Stimulated activated CD8-positive, alpha-beta memory T cell treated with anti-CD3 and anti-CD28 coated beads, Interleukin-15, amount 100 ng/mL, for 4 hours (primary cell): ENCODE data around the gene DMD.
"Not testable (repeated sequence)": the region's sequence is repeated elsewhere in the genome, so short reads cannot be mapped to it uniquely, and the experiment has no call there.

ENCODE experiments used
- DNase-seq, 2 donors: peaks; one replicate each; pipeline ENCODE4 v3.0.0-alpha.2; 2020; ENCODE audit warnings: low read depth in 2 of 2

Gene DMD

DNA sequence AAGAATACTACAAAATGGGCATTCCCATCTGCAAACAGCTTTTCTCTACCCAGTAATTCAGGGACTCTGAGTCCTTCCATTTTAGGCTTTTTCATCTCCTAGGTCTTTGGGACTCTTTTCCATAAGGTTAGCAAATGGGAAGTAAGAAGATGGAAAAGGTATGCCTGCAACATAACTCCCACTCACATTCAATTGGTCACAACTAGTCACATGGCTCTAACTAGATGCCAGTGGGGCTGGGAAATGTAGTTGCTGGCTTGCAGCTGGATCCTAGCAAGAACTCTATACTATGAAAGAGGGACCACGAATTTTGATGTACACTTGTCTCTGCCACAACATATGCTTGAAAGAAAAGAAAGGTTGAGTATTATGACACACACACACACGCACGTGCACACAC, 1184.6 kb downstream of the DMD start:
- DNase-seq = no peak

DNA sequence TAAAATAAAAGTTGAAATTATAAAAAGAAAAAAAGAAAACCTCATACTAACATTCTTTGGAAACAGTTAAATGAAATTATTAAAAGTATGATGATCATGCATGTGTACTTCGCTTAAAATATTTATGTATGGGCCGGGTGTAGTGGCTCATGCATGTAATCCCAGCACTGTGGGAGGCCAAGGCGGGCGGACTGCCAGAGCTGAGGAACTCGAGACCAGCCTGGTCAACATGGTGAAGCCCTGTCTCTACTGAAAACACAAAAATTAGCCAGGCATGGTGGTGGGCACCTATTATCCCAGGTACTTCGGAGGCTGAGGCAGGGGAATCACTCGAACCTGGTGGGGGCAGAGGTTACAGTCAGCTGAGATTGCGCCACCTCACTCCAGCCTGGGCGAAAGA, 1187.3 kb downstream of the DMD start:
- DNase-seq = no peak

DNA sequence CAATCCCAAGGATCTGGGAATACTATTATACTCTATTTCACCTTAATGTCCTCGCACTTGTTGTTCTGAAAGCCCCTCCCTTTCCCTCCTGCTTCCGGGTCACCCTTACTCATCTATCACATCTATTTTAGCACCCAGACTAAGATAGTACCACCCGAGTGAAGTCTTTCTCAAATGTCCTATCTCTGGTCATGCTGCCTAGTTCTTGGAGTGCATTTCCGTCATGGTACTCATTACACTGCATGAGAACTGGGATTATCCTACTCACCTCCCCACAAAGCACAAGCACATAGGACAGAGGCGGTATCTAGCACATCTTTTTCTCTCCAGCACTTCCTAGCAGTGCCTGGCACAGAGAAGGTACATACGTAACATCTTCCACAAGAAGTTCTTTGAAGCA, 1195.2 kb downstream of the DMD start:
- DNase-seq = no peak

- no peak for DNase-seq
Observed at GRCh38 chrX:32010948-32011347, 1200.4 kb downstream of the DMD start.

GRCh38 chrX:32010212-32010611, 1201.1 kb downstream of the DMD start:
- no peak for DNase-seq

GRCh38 chrX:31993637-31994036, 1217.7 kb downstream of the DMD start:
- DNase-seq = no peak

GRCh38 chrX:31988975-31989374, 1222.4 kb downstream of the DMD start:
- DNase-seq = no peak

DNA sequence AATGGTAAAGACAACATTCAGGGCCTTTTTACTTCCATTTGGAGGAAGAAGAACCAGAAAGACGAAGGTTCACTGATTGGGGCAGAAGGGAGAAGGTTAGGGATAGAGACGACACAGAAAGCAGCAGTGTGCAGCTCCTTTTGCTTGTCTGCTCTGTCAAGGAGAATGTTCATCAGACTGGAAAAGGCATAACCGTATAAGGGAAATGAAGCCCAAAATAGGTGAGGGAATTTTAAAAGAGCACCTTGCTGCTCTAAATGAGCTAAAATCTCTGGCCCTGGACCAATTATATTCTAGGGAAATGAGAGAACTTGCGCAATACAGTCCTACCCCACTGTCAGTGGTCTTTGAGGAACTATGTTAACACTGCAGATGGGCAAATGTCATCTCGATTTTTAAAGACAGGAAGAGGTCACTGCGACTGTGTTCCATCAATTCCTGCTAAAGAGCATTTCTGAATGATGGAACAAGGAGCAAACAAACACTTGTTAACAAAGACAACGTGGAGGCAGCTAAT, 1229.7 kb downstream of the DMD start:
- no peak for DNase-seq

DNA sequence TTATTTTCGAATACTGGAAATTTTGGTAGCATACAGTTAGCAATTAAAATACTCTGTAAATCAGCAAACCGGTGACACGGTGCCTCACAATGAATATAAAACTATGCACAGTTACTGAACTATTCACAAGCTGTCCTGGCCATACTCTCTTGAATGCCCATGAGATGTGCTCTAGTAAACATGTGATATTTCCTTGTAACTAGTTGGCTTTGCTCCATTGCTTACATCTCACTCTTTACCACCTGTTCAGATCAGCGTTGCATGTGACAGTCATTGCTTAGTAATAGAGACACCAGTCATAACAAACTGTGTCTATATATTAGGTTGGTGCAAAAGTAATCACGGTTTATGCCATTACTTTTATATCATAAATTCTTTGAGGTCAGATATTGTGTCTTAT, 1241.6 kb downstream of the DMD start:
- no peak for DNase-seq

GRCh38 chrX:31962256-31962655, 1249.1 kb downstream of the DMD start:
- no peak for DNase-seq

- no peak for DNase-seq
Observed at GRCh38 chrX:31934842-31935370, 1276.4 kb downstream of the DMD start.

- no peak for DNase-seq
Observed at GRCh38 chrX:31934015-31934414, 1277.3 kb downstream of the DMD start.

DNA sequence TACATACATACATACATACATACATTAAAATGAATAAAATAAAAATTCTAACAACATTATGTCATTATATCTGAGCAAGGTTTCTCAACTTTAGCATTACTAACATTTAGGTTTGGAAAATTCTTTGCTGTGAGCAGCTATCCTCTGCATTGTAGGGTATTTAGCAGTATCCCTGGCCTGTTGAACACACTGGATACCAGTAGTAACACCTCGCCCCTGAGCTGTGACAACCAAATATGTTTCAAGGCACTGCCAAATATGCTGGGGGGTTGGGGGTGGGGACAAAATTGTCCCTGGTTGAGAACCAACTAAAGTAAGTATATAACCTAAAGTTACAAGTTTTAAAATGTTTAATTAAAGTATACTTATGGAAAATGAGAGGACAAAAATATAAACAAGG, 1278.6 kb downstream of the DMD start:
- DNase-seq = no peak

GRCh38 chrX:31932320-31932719, 1279.0 kb downstream of the DMD start:
- not testable (repeated sequence) for DNase-seq

GRCh38 chrX:31931225-31931624, 1280.1 kb downstream of the DMD start:
- no peak for DNase-seq

GRCh38 chrX:31929366-31929765, 1282.0 kb downstream of the DMD start:
- no peak for DNase-seq

DNA sequence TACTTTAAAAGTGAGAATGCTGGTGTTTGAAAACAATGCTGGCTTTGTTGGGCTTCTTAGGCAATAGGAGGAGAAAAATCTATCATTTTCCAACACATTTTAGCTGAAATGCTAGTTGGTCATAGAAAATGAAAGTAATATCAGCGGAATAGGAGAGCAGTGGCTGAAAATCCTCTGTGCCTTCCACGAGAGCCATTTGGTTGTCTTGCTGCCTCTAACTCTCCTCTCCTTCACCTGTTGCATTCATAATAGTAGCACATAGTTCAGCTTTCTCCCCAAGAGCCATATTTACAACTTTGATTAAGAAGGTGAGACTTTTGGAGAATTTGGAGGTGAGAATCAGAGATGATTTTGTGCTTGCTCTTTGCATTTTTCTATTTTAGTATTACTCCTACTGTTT, 1290.1 kb downstream of the DMD start:
- no peak for DNase-seq

- no peak for DNase-seq
Observed at GRCh38 chrX:31909850-31910572, 1301.3 kb downstream of the DMD start.

GRCh38 chrX:31894152-31894551, 1317.2 kb downstream of the DMD start:
- no peak for DNase-seq

DNA sequence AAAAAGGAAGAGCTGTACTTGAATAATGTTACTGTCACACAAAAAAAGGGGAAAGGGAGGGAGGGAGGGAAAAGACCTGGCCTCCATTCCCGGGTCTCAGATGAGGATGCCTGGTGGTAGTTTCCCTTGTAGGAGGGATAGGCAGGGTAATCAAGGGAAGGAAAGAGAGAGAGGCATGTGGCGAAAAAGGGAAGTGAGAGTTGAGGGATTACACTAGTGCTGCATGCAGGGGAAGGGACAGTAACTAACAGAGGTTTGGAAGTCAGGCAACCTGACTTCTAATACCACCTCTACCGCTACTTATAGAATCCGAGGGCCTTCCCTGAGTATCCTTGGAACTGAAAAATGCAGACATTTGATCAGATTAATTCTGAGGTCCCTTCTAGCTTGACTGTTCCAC, 1317.8 kb downstream of the DMD start:
- no peak for DNase-seq

- no peak for DNase-seq
Observed at GRCh38 chrX:31889088-31889487, 1322.3 kb downstream of the DMD start.

- no peak for DNase-seq
Observed at GRCh38 chrX:31884535-31884934, 1326.8 kb downstream of the DMD start.

DNA sequence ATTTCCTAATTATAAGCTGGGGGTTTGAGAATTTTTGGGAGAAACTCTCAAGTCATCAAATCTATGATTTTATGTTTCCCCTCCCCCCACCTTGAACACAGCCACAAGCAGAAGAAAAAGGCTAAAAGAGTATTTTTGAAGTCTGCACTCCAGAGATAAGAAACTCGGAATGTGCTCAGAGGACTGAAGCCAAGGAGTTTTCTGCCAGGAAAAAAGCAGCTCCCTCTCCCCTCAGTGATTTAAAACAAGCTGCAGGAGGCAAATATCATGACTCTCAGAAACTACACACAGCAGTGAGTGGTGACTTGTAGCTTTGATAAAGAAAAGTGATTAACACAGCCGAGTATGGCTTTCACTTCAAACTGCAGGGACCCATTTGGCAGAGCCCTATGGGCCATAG, 1339.3 kb downstream of the DMD start:
- no peak for DNase-seq

DNA sequence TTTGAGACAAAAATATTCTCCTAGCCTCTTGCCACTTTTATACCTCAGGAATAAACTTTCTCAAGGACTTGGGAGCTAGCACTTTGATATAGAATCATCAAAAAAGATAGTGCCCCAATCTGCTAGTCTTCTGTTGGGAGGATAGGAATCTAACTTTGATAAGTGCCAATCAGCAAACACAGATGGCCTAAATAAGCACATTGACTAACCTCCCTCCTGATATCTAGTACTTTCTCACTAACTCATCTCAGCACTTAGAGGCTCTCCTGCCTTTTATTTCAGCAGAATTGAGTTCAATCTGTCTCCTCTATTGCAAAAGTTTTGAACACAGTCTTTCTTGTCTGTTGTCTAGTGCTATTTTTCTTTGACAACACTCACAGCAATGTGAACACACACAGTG, 1341.1 kb downstream of the DMD start:
- DNase-seq = no peak
